GM18508 (cell line): ENCODE measurements around the gene UBE2E1.
A peak's percentile ranks its signal among the peaks of the same experiment; 100 is the strongest.

Experiments
- ATAC-seq: cut with Tn5 transposase; IDR thresholded peaks from one replicate; pipeline ENCODE4 v1.9.1; 2021; ENCODE audit warnings: moderate number of reproducible peaks; ENCODE audit not compliant: insufficient read depth, unreplicated experiment

Gene UBE2E1

GRCh38 chr3:23793528-23794134 lies 12.1 kb upstream of the UBE2E1 start:
- no peak for ATAC-seq

GRCh38 chr3:23795096-23795495 lies 10.7 kb upstream of the UBE2E1 start:
- ATAC-seq: no peak

GRCh38 chr3:23796518-23796917 lies 9.2 kb upstream of the UBE2E1 start:
- ATAC-seq: no peak

GRCh38 chr3:23797491-23797890 lies 8.3 kb upstream of the UBE2E1 start:
- peak; percentile 79 for ATAC-seq

GRCh38 chr3:23798456-23798855 lies 7.3 kb upstream of the UBE2E1 start:
- no peak for ATAC-seq

GRCh38 chr3:23798876-23799275 lies 6.9 kb upstream of the UBE2E1 start:
- no peak for ATAC-seq

GRCh38 chr3:23800731-23801130 lies 5.0 kb upstream of the UBE2E1 start:
- ATAC-seq: no peak

GRCh38 chr3:23804441-23805209 lies 1.1 kb upstream of the UBE2E1 start:
- no peak for ATAC-seq

- no peak for ATAC-seq
Observed at GRCh38 chr3:23805210-23805632, 534 bp upstream of the UBE2E1 start.

GRCh38 chr3:23806534-23807423 lies 1.0 kb downstream of the UBE2E1 start:
- no peak for ATAC-seq

GRCh38 chr3:23807424-23808015 lies 1.8 kb downstream of the UBE2E1 start:
- ATAC-seq: no peak

- ATAC-seq: no peak
Observed at GRCh38 chr3:23808525-23808924, 2.8 kb downstream of the UBE2E1 start.

GRCh38 chr3:23809294-23809693 lies 3.5 kb downstream of the UBE2E1 start:
- no peak for ATAC-seq

- no peak for ATAC-seq
Observed at GRCh38 chr3:23809840-23810342, 4.1 kb downstream of the UBE2E1 start.

- ATAC-seq: no peak
Observed at GRCh38 chr3:23810343-23811184, 4.8 kb downstream of the UBE2E1 start.

- ATAC-seq: no peak
Observed at GRCh38 chr3:23811185-23811527, 5.4 kb downstream of the UBE2E1 start.

- peak; percentile 63 for ATAC-seq
Observed at GRCh38 chr3:23811919-23812318, 6.2 kb downstream of the UBE2E1 start.

- no peak for ATAC-seq
Observed at GRCh38 chr3:23815879-23816278, 10.1 kb downstream of the UBE2E1 start.

- ATAC-seq: no peak
Observed at GRCh38 chr3:23816721-23817120, 11.0 kb downstream of the UBE2E1 start.
